CD4-positive, alpha-beta T cell treated with Interleukin-4 for 4 hours (primary cell): ENCODE measurements around the gene NT5DC2.

Experiments used
- DNase-seq: peaks from one replicate; pipeline ENCODE4 v3.0.0-alpha.2; 2020

The NT5DC2 gene

DNA sequence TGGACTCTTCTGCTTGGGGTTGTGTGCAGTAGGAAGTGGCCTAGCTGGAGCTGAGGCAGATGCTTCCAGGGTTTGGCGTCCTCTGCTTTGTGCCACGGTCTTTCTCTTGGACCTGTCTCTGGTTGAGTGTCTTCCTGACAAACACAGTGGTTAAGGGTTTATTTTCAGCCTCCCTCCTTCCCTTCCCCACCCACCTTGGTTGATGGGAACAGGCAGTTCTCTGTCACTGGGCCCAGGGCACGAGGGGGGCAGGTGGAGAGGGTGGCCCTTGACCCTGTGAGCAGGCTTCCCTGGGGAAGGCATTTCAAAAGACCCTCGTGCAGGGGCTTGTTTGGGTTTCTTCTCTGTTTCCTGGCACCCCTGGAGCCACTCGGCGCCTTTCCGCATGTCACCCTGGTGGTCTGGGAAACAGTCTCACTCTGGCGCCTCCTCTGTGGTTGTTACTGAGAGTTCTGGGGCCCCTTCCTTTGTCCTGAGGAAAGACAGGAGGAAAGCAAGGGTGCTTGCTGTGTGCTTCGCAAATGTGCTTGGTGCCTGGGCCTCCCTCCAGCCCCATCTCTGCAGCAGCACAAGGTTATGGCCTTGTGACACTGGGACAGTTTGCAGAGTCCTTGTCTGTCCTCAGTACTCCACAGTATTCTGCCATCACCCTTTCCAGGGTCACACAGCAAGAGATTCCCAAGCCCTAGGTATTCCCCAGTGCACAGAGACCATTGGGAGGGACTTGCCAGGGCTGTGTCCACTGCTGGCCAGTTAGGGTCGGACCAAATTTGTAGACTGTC is 48.8 kb downstream of the NT5DC2 start:
- DNase-seq: no peak

DNA sequence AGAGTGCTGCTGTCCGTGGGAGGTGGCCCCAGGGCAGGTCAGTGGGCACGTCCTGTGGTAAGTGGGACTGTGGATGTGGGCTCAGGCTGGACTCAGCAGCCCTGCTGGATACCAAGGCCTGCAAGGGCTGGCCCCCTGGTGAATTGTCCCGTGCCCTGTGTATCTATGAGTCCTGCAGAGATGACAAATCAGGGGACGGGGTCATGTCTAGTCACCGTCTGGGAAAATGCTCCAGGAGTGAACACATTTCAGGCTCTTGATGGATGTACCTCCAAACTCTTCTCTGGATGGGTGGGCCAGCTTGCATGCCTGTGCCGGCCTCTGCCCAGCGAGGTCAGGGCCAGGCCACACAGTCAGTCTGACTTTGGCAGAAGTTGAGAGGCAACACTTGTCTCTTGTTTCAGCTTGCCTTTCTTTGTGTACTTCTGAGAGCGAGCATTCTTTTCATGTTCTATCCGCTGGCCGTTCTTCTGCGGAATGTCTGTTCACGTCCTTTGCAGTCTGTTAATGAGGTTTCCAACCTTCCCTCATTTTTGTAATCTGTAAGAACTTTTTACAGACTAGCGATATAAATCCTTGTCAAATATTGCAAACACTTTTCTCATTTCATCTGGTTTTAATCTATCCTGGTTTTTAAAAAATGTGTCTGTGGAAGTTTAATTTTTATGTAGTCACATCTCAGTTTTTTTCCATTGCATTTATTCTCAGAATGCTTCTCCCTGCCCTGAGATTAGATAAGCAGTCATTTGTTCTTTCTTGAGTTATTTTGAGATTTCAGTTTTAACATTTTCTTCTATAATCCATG is 49.9 kb downstream of the NT5DC2 start:
- DNase-seq: no peak

DNA sequence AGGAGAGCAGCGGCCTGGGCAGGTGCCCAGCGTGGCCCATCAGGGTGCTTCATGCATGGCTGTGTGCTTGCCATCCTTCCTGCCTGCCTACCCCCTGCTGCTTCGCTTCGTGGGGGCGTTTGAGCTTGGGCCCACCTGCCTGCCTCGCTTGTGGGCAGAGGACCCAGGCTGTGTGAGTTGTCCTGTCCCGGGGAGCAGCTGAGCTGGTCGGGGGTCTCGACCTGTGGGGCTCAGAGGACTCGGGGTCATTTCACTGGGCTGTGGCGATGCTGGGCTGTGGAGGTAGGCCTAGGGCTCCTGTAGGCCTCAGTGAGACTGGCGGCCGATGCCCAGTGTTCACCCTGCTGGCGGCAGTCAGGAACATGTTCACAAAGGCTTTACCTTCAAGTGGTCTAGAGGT is 50.6 kb downstream of the NT5DC2 start:
- no peak for DNase-seq

DNA sequence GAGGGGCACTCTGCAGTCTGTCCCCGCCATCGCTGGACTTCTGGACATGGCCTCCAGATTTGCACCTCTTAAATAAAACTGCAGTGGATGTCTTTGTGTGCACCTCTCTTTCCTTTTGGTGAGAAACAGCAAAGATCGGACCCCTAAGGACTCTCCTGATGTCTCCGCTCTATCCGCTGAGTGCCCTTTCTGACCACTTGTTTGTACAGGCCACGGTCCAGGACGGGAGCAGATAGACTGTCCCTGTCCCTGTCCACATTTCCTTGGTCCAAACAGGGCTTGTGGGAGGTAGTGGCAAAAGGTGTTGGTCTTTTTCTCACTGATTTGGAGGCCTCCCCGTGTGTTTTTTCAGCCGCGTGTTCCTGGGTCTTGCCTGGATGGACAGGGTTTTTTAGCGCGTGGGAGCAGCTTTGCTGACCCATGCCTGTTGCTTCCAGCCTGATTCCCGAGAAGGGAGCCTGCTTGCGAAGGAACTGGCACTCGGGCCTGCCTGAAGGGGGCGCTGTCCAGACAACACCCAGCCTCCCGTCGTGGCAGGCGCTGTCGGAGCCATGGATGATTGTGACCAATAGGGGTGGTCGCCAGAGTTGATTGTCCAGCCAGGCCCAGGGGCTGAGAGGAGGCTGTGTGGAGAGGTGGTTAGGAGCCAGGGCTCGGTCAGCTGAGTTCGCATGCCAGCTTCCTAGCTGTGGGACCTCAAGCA is 51.7 kb downstream of the NT5DC2 start:
- no peak for DNase-seq

DNA sequence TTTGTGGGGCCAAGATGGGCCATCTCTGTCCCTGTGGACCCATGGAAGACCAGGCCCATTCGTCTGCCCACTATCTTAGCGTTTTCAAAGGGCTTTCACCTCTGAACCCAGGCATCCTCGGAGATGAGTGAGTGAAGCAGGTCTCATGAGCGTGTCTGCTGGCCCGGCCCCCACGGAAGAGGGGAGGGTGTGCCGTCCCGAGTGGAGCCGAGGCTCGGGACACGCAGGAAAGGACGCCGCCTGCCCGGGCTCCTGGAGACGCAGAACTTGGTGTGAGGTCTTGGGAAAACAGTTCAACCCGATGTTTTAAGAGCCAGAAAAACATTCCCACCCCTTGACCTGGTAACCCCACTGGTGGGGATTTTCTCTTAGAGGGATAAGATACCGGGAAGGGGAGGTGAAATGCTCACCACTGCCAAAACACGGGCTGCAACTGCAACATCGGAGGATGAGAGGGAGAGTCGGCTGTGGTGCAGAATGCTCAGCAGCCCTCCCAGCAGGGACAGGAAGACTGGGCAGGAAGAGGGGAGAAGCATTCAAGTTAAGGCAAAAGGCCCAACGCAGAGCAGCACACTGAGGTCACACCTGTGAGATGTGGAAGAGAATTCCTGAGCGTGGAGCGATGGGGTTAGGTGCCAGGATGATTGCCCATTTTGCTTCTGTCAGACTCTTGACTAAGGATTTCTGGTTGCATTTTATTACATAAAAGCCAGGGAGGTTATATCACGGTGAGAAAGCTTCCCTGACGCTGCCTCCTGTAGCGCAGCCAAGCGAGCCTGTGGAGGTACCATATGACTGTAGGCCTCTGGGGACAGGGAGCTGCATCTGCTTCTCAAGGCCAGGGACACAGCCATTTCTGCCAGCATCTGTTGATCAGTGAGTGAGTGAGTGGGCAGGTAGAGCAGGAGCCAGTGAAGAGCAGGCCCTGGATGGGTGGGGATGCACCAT is 52.6 kb downstream of the NT5DC2 start:
- no peak for DNase-seq

DNA sequence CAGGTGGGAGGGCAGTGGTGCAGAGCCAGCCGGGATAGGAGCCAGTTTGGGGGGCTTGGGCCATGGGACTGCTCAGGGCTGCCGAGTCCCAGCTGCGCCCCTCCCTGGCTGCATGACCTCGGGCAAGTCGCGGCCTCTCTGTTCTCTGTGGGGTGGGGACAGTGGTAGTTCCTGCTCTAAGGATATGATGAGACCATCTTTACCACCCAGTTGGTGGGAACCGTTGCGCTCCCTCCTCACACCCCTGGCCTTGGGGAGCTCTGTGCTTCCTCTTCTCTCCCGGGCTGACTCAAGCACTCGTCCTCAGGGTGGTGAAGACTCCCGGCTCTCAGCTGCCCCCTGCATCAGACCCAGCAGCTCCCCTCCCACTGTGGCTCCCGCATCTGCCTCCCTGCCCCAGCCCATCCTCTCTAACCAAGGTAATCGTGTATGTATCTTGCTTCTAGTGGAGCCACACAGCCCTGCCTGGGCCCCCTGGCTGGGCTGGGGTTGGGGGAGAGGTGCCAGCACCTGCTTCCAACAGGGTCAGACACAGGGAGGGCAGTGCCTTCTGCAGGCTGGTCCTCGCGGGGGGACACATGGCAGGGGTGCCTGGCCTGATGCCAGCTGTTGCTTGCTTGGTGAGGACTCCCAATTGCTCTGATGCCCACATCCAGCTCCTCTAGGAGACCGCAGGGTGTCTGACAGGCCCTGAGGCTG is 53.6 kb downstream of the NT5DC2 start:
- no peak for DNase-seq

DNA sequence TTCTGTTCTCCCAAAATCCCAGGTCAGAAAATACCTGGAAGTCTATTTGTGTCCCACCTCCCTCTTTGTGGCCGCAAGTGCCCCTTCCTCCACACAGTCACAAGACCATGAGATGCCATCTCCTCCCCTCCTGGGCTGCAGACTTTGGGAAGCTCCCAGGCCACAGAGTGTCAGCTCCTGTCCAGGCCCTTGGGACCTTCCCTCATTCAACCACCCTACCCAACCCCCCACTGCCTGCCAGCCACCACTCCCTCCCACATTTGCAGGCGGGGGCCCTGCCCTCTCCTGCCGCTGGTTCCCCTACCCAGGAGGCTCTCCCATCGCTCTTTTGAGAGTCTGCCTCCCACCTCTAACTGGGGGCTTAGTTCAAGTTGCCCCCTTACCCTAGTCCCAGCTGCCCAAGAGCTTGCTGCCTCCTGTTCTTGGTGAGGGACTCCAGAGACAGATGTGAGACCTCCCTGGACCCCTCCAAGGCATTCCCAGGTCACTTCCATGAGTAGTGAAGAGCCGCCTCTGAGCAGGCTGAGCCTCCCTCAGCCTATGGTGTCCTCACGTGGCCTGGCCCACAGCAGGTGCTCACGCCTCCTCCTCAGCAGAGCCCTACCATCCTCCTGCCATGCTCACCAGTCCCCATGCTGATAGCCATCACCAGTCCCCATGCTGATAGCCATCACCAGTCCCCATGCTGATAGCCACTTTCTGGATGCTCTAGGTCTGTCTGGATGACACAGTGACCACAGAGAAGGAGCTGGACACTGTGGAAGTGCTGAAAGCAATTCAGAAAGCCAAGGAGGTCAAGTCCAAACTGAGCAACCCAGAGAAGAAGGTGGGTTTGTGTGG is 54.4 kb downstream of the NT5DC2 start:
- no peak for DNase-seq

DNA sequence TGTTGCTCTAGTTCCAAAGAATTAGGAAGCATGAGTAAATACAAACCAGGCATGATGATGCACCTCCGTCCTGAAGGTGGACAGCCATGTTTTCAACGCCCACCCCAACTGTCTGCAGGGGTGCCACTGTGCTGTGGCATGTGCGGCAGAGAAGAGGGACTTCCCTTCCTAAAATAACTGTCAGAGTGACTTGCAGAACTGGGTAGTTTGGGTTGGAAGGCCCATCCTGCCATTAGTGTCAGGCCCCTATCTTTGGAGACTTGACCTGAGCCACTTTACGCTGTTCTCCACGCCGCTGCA is 55.9 kb downstream of the NT5DC2 start:
- no peak for DNase-seq

DNA sequence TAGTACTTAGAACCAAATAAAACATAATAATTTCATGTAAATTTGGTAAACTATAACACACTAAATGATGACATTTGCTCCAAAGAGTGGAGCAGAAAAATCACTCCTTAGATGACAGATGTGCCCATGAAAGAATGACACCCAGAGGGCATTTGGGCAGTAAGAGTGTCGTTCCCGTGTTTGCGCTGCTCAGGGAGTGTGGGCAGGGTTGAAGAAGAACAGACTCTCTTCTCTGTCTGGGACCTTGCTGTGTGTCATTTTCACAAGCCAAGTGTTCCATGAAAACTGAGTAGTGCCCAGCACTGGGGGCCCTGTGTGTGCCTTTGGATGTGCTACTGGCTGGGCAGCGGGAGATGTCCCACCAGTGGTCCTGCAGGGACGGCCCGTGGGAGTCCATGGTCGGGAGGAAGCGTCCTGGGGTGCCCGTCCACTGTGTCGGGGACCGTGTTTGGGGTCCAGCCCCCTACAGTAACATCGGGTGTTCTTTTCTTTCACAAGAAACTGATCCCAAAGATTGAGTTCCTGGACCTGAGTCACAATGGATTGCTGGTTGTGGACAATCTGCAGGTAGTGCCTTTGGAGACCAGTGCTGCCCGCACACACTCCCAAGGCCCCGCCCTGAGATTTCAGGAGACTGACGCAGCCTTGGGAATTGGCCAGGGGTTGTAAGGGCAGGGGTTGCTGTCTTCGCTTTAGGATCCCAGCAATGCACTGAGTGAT is 56.4 kb downstream of the NT5DC2 start:
- no peak for DNase-seq
